ENCODE measurements around the gene OXLD1. TPM values are rescaled to one million over a fixed set of nuclear protein-coding genes. Genes with fewer than 3 reads are reported as not detected.

Gene OXLD1
- total RNA-seq, 6 donors from 2014 or later, result 32.2 to 46.7 (median 38.5) TPM

DNA sequence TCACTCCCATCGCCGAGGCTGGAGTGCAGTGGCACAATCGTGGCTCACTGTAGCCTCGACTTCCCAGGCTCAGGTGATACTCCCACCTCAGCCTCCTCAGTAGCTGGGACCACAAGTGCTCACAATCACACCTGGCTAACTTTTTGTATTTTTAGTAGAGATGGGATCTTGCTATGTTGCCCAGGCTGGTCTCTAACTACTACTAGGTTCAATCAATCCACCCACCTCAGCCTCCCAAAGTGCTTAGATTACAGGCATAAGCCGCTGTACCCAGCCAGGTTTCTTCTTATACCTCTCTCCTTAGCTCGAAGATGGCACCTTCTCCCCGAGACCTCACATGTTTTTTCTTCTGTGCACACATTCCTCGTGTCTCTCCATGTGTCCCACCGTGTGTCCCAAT is 26.4 kb downstream of the OXLD1 start:
- TF ChIP-seq, protein P1, sequence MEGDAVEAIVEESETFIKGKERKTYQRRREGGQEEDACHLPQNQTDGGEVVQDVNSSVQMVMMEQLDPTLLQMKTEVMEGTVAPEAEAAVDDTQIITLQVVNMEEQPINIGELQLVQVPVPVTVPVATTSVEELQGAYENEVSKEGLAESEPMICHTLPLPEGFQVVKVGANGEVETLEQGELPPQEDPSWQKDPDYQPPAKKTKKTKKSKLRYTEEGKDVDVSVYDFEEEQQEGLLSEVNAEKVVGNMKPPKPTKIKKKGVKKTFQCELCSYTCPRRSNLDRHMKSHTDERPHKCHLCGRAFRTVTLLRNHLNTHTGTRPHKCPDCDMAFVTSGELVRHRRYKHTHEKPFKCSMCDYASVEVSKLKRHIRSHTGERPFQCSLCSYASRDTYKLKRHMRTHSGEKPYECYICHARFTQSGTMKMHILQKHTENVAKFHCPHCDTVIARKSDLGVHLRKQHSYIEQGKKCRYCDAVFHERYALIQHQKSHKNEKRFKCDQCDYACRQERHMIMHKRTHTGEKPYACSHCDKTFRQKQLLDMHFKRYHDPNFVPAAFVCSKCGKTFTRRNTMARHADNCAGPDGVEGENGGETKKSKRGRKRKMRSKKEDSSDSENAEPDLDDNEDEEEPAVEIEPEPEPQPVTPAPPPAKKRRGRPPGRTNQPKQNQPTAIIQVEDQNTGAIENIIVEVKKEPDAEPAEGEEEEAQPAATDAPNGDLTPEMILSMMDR (IDR thresholded peaks at IDR 0.05), result no peak
- no peak for TF ChIP-seq EP300 (IDR thresholded peaks at IDR 0.05)
- TF ChIP-seq POLR2AphosphoS5 (IDR thresholded peaks at IDR 0.05), result no peak
- no peak for TF ChIP-seq POLR2A (IDR thresholded peaks at IDR 0.05)
- WGBS, 2 donors, result 90 to 92% methylated on average over 9 of the region's 9 CpGs
- ATAC-seq (ENCODE audit: low FRiP score in 2 of 2) (no peak), DNase-seq (no peak)
- Histone ChIP-seq H3K4me3 (no peak overlapping the region), H3K4me1 (peaks cover 15 to 21% (median 17%) of the 10 kb centered on the region in 4 donors), H3K27me3 (no peaks in the 10 kb centered on the region), H3K27ac (no peak overlapping the region), H3K9me3 (no peaks in the 10 kb centered on the region), H3K36me3 (no peaks in the 10 kb centered on the region)

DNA sequence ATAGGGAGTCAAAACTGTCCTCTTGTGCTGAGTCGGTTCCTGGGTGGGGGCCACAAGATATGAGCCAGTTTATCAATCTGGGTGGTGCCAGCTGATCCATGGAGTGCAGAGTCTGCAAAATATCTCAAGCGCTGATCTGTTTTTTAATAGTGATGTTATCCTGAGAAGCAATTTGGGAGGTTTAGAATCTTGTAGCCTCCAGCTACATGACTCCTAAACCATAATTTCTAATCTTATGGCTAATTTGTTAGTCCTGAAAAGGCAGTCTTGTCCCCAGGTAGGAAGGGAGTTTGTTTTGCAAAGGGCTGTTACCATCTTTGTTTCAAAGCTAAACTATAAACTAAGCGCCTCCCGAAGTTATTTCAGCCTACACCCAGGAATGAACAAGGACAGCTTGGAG is 27.7 kb downstream of the OXLD1 start:
- 74 to 81% methylated on average over 4 of the region's 4 CpGs for WGBS, 2 donors

DNA sequence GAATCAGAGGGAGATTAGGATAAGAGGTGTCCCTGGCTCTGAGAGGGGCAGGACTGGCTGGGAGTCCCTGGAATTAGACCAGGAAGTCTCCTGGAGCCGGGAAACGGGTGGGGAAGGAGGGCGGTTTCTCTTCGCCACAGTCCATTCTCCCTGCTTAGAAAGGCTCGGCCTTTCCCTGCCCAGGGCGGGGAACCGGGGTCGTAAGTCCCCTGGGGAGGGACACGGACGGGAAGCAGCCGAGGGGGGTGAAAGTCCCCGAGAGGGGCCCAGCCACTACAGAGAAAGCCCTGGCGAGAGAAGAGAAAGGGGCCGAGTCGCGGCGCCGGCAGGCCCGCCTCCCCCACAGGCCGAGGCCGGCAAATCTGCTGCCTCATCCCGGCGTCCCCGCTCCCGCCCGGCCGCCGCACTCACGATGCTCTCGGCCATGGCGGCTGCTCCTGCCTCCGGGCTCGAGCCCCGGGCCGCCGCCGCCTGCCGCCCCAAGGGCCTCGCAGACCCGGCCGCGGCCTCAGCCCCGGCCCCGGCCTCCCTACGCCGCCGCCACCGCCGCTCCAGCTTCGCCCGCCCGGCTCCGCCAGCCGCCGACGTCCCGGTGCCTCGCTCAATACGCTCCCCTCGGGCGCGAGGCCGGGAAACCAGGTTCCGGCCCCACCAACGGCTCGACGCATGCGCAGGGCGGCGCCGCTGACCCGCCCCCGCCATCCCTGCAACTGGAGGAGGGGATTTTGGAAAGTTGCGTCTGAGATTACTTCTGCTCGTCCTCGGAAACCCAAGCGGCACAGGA is 29.7 kb downstream of the OXLD1 start, which contains the start of the genes NPLOC4 and TSPAN10:
NPLOC4 (minus strand) TSS at position 608 of the 784 bp plus-strand sequence; CDS start at position 426, 182 bp downstream.
TSPAN10 (plus strand) TSS at position 692 of the 784 bp plus-strand sequence. CDS start 5,217 bp downstream, outside the sequence.
- Histone ChIP-seq H3K36me3 (peaks cover 0 to 2% (median 0%) of the 10 kb centered on the region in 4 donors), H3K27me3 (no peaks in the 10 kb centered on the region), H3K9me3 (no peaks in the 10 kb centered on the region), H3K4me3 (peak within 1 kb of the TSS; percentile 45 to 96 (median 90)), H3K27ac (peak within 1 kb of the TSS; percentile 89 to 97 (median 94)), H3K4me1 (peaks cover 27 to 36% (median 31%) of the 10 kb centered on the region in 4 donors)
- 0% methylated on average over 6 to 30 of the region's 77 CpGs for WGBS, 2 donors
- DNase-seq (peak; percentile 88 to 98), ATAC-seq (ENCODE audit: low FRiP score in 2 of 2) (peak; percentile 87 to 96)
- TF ChIP-seq EP300 (IDR thresholded peaks at IDR 0.05) (peak in 1 of 4 donors; percentile 73), POLR2A (IDR thresholded peaks at IDR 0.05) (peak in 3 of 4 donors; percentile 63 to 88 (median 87)), POLR2AphosphoS5 (IDR thresholded peaks at IDR 0.05) (peak; percentile 88)
- TF ChIP-seq, protein P1 (IDR thresholded peaks at IDR 0.05), result peak in 2 of 6 experiments; percentile 24 to 28

More for the DNA sequence above, 27.7 kb downstream of the OXLD1 start:
- DNase-seq (no peak), ATAC-seq (ENCODE audit: low FRiP score in 2 of 2) (no peak)
- Histone ChIP-seq H3K36me3 (no peaks in the 10 kb centered on the region), H3K9me3 (no peaks in the 10 kb centered on the region), H3K27me3 (no peaks in the 10 kb centered on the region), H3K27ac (no peak overlapping the region), H3K4me3 (no peak overlapping the region), H3K4me1 (peaks cover 24 to 34% (median 28%) of the 10 kb centered on the region in 4 donors)
- no peak for TF ChIP-seq POLR2A (IDR thresholded peaks at IDR 0.05)
- TF ChIP-seq, protein P1 (IDR thresholded peaks at IDR 0.05), result no peak
- TF ChIP-seq EP300 (IDR thresholded peaks at IDR 0.05), result no peak

DNA sequence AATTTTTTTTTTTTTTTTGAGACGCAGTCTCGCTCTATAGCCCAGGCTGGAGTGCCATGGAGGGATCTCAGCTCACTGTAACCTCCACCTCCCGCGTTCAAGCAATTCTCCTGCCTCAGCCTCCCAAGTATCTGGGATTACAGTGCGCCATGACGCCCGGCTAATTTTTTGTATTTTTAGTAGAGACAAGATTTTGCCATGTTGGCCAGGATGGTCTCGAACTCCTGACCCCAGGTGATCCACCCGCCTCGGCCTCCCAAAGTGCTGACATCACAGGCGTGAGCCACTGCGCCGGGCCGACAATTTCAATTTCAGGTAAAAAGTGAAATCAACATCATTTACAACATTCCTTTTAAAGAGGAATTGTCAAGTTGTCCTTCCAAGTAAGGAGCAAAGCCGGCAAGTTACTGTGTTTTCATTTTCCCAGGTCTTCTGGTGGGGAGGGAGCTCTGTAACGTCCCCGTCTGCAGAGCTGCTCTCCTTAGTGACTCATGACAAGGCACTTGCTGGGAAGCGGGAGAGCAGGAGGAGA is 30.4 kb downstream of the OXLD1 start:
- ATAC-seq (ENCODE audit: low FRiP score in 2 of 2) (peak in 1 of 2 donors; percentile 68), DNase-seq (no peak)
- H3K9me3 ChIP-seq, result no peaks in the 10 kb centered on the region
- H3K4me3 ChIP-seq, result peak overlapping the region; percentile 45 to 96 (median 90)
- H3K4me1 ChIP-seq, result peaks cover 30 to 40% (median 31%) of the 10 kb centered on the region in 4 donors
- peaks cover 0 to 2% (median 0%) of the 10 kb centered on the region in 4 donors for H3K36me3 ChIP-seq
- H3K27ac ChIP-seq, result peak overlapping the region; percentile 89 to 97 (median 94)
- no peaks in the 10 kb centered on the region for H3K27me3 ChIP-seq
- TF ChIP-seq POLR2AphosphoS5 (IDR thresholded peaks at IDR 0.05), result no peak
- TF ChIP-seq, protein P1 (IDR thresholded peaks at IDR 0.05), result no peak
- no peak for TF ChIP-seq EP300 (IDR thresholded peaks at IDR 0.05)
- no peak for TF ChIP-seq POLR2A (IDR thresholded peaks at IDR 0.05)
- WGBS, 2 donors, result 30 to 31% methylated on average over 18 of the region's 18 CpGs
